Measurements from ENCODE around the gene OSBPL9.
"Not testable (repeated sequence)": the region's sequence is repeated elsewhere in the genome, so short reads cannot be mapped to it uniquely, and the experiment has no call there.

The OSBPL9 gene

DNA sequence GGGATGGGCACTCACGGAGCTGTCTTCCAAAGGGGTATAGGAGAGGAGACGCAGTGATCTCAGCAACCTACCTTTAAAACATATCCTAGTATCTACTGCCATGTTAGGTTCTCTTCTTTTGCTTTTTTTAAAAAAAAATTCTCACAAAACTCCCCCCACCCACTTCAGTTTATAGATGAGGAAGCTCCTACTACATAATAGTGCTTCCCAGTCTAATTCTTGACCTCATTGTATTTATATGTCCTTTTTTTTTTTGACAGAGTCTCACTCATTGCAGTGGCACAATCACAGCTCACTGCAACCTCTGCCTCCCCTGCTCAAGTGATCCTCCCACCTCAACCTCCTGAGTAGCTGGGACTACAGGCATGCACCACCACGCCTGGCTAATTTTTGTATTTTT lies 99.9 kb downstream of the OSBPL9 start:
- no peak for DNase-seq

DNA sequence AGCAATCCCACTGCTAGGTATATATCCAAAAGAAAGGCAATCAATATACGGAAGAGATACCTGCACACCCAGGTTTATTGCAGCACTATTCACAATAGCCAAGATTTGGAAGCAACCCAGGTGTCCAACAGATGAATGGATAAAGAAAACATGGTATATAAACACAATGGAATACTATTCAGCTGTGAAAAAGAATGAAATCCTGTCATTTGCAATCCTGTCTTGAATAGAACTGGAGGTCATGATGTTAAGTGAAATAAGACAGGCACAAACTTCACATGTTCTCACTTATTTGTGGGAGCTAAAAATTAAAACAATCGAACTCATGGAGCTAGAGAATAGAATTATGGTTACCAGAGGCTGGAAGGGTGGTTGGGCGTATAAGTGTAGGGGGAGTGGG lies 101.0 kb downstream of the OSBPL9 start:
- no peak for DNase-seq

GRCh38 chr1:51719146-51719545 lies 102.3 kb downstream of the OSBPL9 start:
- DNase-seq = no peak

- DNase-seq = no peak
These were observed 107.9 kb downstream of the OSBPL9 start for GRCh38 chr1:51724797-51725196.

DNA sequence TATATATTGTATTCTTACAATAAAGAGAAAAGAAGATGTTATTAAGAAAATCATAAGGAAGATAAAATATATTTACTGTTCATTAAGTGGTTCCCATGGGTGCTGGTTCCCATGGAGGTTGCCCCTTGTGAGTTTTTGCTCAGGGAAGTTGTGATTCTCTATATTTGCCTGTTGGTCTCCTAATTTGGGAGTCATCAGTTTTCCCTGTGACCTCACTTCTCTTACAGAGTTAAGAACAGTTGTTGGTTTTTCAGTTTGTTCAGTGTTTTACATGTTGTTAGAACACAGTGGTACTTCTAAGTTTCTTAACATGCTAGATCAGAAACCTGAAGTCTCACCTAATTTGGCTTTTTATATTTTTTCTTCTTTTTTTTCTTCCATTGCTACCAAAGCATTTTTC lies 109.2 kb downstream of the OSBPL9 start:
- no peak for DNase-seq

- DNase-seq = no peak
These were observed 109.8 kb downstream of the OSBPL9 start for GRCh38 chr1:51726544-51727225.

DNA sequence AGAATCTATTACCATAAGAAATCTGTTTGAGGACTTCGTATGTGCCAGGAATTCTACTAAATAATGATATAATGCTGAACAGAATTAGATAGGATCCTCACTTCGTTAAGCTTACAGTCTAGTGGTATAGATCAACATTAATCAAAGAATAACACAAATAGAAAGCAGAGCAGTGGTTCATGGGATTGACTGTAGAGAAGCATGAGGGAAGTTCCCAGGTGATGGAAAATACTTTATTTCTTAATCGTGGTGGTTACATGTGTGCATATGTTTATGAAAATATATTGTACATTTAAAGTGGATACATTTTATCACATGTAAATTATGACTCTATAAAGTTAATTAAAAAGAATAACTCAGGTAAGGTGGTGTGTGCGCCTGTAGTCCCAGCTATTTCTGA lies 110.5 kb downstream of the OSBPL9 start:
- no peak for DNase-seq

GRCh38 chr1:51728611-51729155 lies 111.8 kb downstream of the OSBPL9 start:
- no peak for DNase-seq

DNA sequence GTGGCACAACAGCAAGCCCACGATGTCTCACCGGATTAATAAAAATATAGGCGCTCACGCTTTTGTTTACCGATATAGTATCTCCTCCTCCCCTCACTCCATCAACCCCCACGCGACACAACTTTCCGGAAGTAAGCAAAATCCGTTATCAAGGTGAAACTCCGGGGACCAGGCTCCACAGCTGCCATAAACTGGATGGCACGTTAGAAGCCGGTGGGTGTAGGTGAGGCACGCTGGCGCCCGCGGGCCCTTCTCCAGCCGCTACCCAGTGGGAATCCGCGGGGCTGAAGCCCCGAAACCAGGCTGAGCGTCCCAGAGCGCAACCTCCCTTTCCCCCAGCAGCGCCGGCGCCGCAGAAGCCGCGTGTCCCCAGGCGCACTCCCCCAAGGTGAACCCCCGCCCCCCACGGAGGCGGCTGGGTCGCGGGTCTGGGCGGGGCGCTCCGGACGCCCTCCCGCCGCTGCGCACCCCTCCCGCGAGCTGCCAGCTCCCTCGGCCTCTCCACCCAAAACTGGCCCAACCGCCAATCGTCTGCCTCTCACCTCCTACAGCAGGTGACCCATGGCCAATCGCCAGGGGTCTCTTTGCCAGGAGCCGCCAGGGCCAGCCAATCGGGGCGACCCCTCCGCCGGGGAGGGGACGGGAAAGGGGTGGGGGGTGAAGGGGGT lies 112.4 kb downstream of the OSBPL9 start:
- DNase-seq = no peak

- DNase-seq = no peak
These were observed 113.0 kb downstream of the OSBPL9 start for GRCh38 chr1:51729824-51730301.

GRCh38 chr1:51731998-51732397 lies 115.1 kb downstream of the OSBPL9 start:
- DNase-seq = no peak

- no peak for DNase-seq
These were observed 116.0 kb downstream of the OSBPL9 start for GRCh38 chr1:51732701-51733425.

DNA sequence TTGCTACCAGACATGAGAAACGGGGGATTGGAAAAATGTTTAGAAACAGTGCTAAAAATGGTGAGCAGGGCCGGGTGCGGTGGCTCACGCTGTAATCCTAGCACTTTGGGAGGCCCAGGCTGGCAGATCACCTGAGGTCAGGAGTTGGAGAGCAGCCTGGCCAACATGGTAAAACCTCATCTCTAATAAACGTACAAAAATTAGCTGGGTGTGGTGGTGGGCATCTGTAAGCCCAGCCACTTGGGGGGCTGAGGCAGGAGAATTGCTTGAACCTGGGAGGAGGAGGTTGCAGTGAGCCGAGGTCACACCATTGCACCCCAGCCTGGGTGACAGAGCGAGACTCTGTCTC lies 116.5 kb downstream of the OSBPL9 start:
- not testable (repeated sequence) for DNase-seq

DNA sequence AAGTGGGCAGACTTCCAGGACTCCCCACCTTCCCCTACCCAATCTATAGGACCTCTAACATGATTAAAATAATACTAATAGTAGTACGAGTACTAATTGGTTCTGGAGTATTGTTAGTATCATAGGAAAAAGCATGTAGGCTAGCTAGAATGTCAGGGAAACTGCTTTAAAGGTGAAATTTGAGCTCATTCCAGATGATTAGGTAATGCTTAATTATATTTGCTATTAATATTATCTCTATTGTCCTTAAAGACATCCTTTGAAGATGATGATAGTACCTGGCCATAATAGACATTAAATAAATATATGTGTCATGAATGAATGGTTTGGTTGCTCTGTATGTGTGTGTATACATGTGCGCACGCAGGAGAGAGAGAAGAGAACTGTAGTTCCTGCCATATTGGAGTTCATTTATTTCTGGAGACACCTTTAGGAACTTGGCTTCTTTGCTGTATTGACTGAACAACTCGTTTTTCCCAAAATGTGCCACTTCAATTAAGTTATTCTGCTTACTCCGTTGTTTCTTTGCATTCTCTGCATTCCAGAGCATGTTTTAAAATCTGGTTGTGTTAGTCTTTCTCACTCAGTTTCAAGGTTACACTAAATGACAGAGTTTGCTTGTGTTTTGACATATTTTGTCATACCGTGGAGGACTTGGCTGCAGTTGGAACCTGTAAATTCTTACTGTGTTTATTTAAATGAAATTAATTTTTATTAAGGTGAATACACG lies 117.1 kb downstream of the OSBPL9 start:
- no peak for DNase-seq

DNA sequence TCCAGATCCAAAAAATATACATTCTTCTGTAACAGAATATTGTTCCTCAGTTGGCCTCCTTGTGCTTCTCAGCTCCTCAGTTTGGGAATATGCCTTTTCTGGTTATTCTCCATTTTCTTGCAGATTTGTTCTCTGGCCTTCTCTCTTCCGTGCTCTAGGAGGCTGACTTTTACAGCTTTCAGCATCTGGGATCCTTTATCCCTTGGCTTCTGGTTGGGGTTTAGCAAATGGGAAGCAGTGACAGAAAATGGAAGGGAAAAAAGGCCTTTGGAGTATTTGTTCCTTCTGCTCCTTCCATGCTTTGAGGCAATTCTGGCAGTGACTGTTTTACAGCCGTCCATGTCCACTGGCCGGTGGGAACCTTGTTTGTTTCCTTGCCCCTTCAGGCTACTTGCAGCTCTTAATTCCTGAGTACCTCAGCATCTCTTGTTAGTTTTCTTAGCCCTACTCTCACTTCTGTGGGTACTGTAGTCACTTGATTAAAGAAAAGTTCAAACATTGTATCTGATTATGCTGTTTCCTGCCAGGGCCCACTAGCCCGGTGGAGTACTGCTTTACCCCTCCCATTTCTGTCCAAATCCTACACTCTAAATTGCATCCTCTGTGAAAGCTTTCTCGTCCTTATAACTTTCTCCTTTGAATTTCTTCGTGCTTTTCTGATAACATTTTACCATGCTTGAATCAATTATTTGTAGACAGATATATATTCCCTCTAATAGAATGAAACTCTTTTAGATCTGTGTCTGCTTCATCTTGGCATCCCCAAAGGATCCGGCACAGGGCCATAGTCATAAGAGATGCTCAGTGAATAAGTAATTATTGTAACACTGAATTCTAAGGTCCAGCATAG lies 118.2 kb downstream of the OSBPL9 start:
- no peak for DNase-seq

GRCh38 chr1:51735746-51736254 lies 118.9 kb downstream of the OSBPL9 start:
- no peak for DNase-seq

DNA sequence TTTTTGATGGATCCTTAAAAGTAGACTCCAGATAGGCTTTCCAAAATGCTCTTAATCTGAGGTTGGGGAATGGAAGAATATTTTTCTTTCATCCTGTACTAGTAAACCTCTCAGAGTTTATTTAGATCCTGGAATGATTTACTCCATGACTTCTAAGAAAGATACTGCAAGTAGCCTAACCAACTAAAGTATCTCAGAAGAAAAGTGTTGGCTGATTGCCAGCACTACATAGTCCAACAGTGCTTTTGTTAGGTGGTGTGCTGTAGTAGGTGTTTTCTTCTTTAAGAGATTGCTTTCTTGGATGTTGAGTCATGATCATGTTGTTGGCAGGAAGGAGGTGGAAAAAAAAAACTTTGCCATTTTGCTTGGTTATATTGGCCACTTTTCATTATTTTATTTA lies 119.8 kb downstream of the OSBPL9 start:
- peak; percentile 26 for DNase-seq

GRCh38 chr1:51738681-51739080 lies 121.8 kb downstream of the OSBPL9 start:
- no peak for DNase-seq

GRCh38 chr1:51740652-51741051 lies 123.8 kb downstream of the OSBPL9 start:
- no peak for DNase-seq

DNA sequence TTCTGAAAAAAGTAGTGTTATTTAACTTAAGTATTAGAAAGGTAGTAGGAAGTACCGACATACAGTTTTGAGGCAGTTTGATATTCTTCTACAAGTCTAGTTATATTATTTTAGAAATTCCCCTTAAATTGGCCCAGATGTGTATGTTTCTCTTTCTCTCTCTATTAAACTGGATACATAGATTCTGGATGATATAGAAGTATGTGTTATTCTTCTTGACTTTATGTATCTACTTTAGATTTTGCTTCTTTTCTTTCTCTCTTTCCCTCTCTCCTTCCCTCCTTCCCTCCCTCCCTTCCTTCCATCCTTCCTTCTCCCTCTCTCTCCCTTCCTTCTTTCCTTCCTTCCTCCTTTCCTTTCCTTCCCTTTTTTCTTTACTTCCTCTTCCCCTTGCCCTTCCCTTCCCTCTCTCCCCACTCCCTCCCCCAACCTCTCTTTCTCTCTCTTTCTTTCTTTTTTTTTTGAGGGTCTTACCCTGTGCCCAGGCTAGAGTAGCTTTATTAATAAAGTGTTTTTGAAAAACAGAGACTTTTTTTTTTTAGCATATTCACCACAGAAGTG lies 124.3 kb downstream of the OSBPL9 start:
- no peak for DNase-seq

DNA sequence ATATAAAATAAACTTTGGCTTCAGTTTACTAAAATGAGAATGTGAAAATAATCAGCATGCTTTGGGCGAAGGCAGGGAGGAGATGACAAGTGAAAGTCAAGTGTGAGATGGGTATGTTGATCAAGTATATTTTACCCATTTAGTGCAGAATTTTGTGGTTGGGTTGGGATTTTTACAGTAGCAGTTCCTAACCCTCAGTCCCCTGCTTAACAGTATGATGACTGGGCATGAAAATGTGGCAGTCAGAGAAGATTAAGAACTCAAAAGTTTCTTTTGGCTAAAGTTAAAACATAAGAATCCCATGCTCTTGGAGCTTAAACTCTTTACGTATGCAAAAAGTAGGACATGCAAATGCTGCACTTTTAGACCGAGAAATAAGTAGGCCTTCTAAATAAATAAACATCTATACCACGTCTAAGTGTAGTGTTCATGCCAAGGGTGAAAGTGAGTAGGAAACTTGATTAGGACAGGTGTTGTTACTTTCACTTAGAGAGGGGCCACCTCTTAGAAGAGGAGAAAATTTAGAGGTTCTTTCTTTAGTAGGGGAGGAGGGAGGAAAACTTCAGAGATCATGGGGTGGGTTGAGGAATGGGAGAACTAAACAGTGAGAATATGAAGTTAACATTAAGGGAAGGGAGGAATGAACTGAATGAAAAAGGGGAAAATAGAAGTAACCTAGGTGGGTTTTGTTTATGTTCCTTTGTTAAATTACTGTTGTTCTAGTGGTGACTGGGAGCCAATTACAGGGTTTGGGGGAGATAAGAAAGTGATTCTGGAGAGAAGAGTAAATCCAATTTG lies 127.8 kb downstream of the OSBPL9 start:
- DNase-seq = no peak
